Gastroesophageal sphincter (tissue), 4 donors: ENCODE results near the gene GLDC. TPM values are rescaled to one million over a fixed set of nuclear protein-coding genes. Genes with fewer than 3 reads are reported as not detected.
"Not testable (repeated sequence)": the region's sequence is repeated elsewhere in the genome, so short reads cannot be mapped to it uniquely, and the experiment has no call there.

Experiments
- ATAC-seq: fragments of 150-250 bp; one replicate; pipeline ENCODE4 v1.9.1; 2016; ENCODE audit warnings: mild to moderate bottlenecking, moderate library complexity
- H3K27ac ChIP-seq, 4 donors: fragments of 200-600 bp; sonication (generic) in 3 of 4; 1 replicate in 3 of 4; 2 replicates in 1 of 4; pipeline ENCODE4 v1.5.1; 2016 to 2019
- H3K27me3 ChIP-seq: fragments of 200-600 bp; sonication (generic); one replicate; pipeline ENCODE4 v1.5.1; 2019
- H3K36me3 ChIP-seq, 2 donors: fragments of 200-600 bp; sonication (generic); one replicate each; pipeline ENCODE4 v1.5.1; 2019; ENCODE audit warnings: control low read depth in 1 of 2
- H3K4me1 ChIP-seq, 3 donors: fragments of 200-600 bp; sonication (generic); 1 replicate in 2 of 3; 2 replicates in 1 of 3; pipeline ENCODE4 v1.5.1; 2016 to 2019; ENCODE audit warnings: control low read depth in 2 of 3
- H3K4me3 ChIP-seq, 2 donors: fragments of 200-600 bp; sonication (generic); one replicate each; pipeline ENCODE4 v1.5.1; 2019; ENCODE audit warnings: mild to moderate bottlenecking in 1 of 2, moderate library complexity in 1 of 2
- H3K9me3 ChIP-seq, 3 donors: fragments of 200-600 bp; sonication (generic); one replicate each; pipeline ENCODE4 v1.5.1; 2017 to 2019; ENCODE audit warnings: control low read depth in 2 of 3
- EP300 ChIP-seq: sonication (generic); formaldehyde crosslinking; IDR thresholded peaks from one replicate; pipeline ENCODE4 v1.6.1; 2017; ENCODE audit warnings: antibody characterized with exemption, mild to moderate bottlenecking
- POLR2A ChIP-seq, 2 donors: fragments of 450-650 bp; IDR thresholded peaks; one replicate each; pipeline ENCODE4 v1.6.1; 2017; ENCODE audit warnings: antibody characterized with exemption in 2 of 2, mild to moderate bottlenecking in 2 of 2, moderate library complexity in 1 of 2
- POLR2AphosphoS5 ChIP-seq: sonication (generic); formaldehyde crosslinking; IDR thresholded peaks from one replicate; pipeline ENCODE4 v1.6.1; 2017; ENCODE audit warnings: antibody characterized with exemption
- WGBS, 2 donors: methylation state at CpG; one replicate each; pipeline ENCODE4 v1.1.5; 2018; ENCODE audit warnings: low coverage in 1 of 2; 5-methylcytosine and 5-hydroxymethylcytosine counted together
- total RNA-seq, 4 donors: library from RNA; depleted of rRNA; stranded (reverse); fragments of >200 nt; gene quantifications; one replicate each; pipeline ENCODE4 v1.1.0, GENCODE V29; 2016
- TF ChIP-seq, protein P1 (sequence below), 4 experiments: fragments of 200-600 bp in 2 of 4; fragments of 450-650 bp in 2 of 4; sonication (generic) in 1 of 4; IDR thresholded peaks; one replicate each; pipeline ENCODE4 v1.5.1; 2017 to 2019; ENCODE audit warnings: antibody characterized with exemption in 4 of 4, mild to moderate bottlenecking in 2 of 4, moderate library complexity in 2 of 4

Gene GLDC
- total RNA-seq, 4 donors from 2014 or later, result 0.15 to 1.9 (median 0.51) TPM

DNA sequence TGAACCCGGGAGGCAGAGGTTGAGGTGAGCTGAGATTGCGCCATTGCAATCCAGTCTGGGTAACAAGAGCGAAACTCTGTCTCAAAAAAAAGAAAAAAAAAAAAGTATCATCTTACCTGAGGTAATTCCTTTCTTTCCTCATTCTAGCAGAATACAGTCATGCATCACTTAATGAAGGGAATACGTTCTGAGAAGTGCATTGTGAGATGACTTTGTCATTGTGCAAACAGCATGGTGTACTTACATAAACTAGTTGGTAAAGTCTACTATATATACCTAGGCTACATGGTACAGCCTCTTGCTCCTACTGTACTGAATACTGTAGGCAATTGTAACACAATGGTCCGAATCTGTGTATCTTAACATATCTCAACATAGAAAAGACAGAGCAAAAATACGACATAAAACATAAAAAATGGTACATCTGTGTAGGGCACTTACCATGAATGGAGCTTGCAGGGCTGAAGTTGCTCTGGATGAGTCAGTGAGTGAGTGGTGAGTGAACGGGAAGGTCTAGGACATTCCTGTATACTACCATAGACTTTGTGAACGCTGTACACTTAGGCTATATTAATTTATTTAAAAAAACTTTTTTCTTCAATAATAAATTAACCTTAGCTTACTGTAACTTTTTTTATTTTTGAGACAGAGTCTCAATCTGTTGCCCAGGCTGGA, 100.4 kb downstream of the GLDC start:
- H3K4me3 ChIP-seq, result no peak overlapping the region
- no peak for ATAC-seq
- H3K4me1 ChIP-seq, result no peaks in the 10 kb centered on the region
- H3K36me3 ChIP-seq, result no peaks in the 10 kb centered on the region
- no peak overlapping the region for H3K27ac ChIP-seq
- TF ChIP-seq, protein P1, sequence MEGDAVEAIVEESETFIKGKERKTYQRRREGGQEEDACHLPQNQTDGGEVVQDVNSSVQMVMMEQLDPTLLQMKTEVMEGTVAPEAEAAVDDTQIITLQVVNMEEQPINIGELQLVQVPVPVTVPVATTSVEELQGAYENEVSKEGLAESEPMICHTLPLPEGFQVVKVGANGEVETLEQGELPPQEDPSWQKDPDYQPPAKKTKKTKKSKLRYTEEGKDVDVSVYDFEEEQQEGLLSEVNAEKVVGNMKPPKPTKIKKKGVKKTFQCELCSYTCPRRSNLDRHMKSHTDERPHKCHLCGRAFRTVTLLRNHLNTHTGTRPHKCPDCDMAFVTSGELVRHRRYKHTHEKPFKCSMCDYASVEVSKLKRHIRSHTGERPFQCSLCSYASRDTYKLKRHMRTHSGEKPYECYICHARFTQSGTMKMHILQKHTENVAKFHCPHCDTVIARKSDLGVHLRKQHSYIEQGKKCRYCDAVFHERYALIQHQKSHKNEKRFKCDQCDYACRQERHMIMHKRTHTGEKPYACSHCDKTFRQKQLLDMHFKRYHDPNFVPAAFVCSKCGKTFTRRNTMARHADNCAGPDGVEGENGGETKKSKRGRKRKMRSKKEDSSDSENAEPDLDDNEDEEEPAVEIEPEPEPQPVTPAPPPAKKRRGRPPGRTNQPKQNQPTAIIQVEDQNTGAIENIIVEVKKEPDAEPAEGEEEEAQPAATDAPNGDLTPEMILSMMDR (IDR thresholded peaks at IDR 0.05), result no peak
- TF ChIP-seq POLR2A (IDR thresholded peaks at IDR 0.05), result no peak
- TF ChIP-seq POLR2AphosphoS5, result no peak
- TF ChIP-seq EP300, result no peak
- no peaks in the 10 kb centered on the region for H3K9me3 ChIP-seq
- 86 to 87% methylated on average over 6 to 8 of the region's 8 CpGs for WGBS, 2 donors
- peaks cover 12% of the 10 kb centered on the region for H3K27me3 ChIP-seq

DNA sequence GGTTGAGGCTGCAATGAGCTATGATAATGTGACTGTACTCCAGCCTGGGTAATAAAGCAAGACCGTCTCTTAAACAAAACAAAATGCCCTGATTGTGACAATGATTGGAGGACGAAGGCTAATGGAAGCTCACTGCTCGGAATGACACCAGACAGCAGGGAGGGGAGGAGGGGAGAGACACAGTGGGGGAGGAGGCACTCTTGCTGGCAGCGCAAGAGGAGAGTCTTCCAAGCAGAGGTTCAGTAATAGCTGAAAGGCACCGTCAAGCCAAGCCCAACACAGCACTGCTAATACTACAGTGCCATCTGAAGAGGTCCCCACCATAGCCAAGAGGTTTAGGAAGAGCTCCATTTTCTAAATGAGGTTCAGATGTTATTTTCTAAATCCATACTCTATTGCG, 102.3 kb downstream of the GLDC start:
- no peaks in the 10 kb centered on the region for H3K9me3 ChIP-seq
- H3K27ac ChIP-seq, result no peak overlapping the region
- no peak for ATAC-seq
- H3K4me1 ChIP-seq, result no peaks in the 10 kb centered on the region
- 30 to 76% methylated on average over 3 to 5 of the region's 6 CpGs for WGBS, 2 donors
- peaks cover 12% of the 10 kb centered on the region for H3K27me3 ChIP-seq
- TF ChIP-seq POLR2AphosphoS5, result no peak
- no peak for TF ChIP-seq POLR2A (IDR thresholded peaks at IDR 0.05)
- TF ChIP-seq EP300, result no peak
- TF ChIP-seq, protein P1 (IDR thresholded peaks at IDR 0.05), result no peak
- H3K4me3 ChIP-seq, result no peak overlapping the region
- no peaks in the 10 kb centered on the region for H3K36me3 ChIP-seq

DNA sequence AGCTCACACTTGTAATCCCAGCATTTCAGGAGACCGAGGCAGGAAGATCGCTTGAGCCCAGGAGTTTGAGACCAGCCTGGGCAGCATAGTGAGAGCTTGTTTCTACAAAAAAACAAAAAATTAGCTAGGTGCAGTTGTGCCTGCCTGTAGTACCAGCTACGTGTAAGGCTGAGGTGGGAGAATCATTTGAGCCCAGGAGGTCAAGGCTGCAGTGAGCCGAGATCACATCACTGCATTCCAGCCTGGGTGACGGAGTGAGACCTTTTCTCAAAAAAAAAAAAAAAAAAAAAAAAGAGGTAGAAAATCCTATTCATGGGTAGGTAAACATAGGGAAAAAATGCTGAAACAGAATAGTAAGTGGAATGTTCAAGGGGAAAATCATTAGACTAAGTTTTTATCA, 102.9 kb downstream of the GLDC start:
- H3K36me3 ChIP-seq, H3K27ac ChIP-seq, ATAC-seq, H3K4me1 ChIP-seq, H3K4me3 ChIP-seq, H3K9me3 ChIP-seq: not testable (repeated sequence)
- WGBS, 2 donors, result 83% methylated on average over 5 of the region's 5 CpGs; no CpG with 5 or more reads in 1 of the 2 donors
- peaks cover 12% of the 10 kb centered on the region for H3K27me3 ChIP-seq

DNA sequence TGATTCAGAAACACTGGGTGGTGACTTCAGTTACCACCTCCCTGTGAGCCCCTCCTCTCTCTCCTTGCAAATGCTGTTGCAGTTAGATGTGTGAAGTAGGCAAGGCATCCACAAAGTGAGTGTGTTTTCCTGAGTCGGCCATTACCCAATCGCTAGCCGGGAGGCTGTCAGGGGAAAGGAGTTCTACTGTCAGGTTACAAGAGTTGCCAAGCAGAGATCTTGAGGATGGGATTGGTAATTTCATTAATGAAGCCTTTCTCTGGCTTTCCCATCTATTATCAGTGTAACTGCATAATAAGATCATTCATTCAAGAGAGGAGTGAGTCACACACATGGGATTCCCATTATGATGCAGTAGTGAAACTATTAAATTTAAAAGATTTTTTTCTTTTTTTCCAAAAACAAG, 106.9 kb downstream of the GLDC start:
- Histone ChIP-seq H3K36me3 (no peaks in the 10 kb centered on the region), H3K9me3 (no peaks in the 10 kb centered on the region), H3K27ac (no peak overlapping the region), H3K27me3 (peaks cover 12% of the 10 kb centered on the region), H3K4me3 (no peak overlapping the region), H3K4me1 (no peaks in the 10 kb centered on the region)
- no peak for ATAC-seq
- TF ChIP-seq, protein P1 (IDR thresholded peaks at IDR 0.05), result no peak
- TF ChIP-seq POLR2AphosphoS5 (no peak), POLR2A (IDR thresholded peaks at IDR 0.05) (no peak), EP300 (no peak)
- 76% methylated on average over 3 of the region's 3 CpGs; no CpG with 5 or more reads in 1 of the 2 donors for WGBS, 2 donors

- Histone ChIP-seq H3K36me3 (no peaks in the 10 kb centered on the region), H3K4me3 (no peak overlapping the region), H3K27me3 (peaks cover 4% of the 10 kb centered on the region), H3K9me3 (no peaks in the 10 kb centered on the region), H3K27ac (no peak overlapping the region), H3K4me1 (no peaks in the 10 kb centered on the region)
- 77 to 87% methylated on average over 3 of the region's 3 CpGs for WGBS, 2 donors
- no peak for ATAC-seq
- no peak for TF ChIP-seq POLR2AphosphoS5
- TF ChIP-seq EP300, result no peak
- TF ChIP-seq, protein P1 (IDR thresholded peaks at IDR 0.05), result no peak
- TF ChIP-seq POLR2A (IDR thresholded peaks at IDR 0.05), result no peak
Measured at GRCh38 chr9:6535594-6535993, 109.9 kb downstream of the GLDC start.
